Glomerular endothelial cell (primary cell): ENCODE results near the gene RRP1. TPM values are rescaled to one million over a fixed set of nuclear protein-coding genes. Genes with fewer than 3 reads are reported as not detected.

ENCODE experiments used
- DNase-seq: peaks from one replicate; pipeline ENCODE4 v3.0.0-alpha.2; 2011; ENCODE audit warnings: low read depth, low spot score; ENCODE audit errors: extremely low read depth
- total RNA-seq: library from RNA; depleted of rRNA; stranded (reverse); fragments of >200 nt; gene quantifications from 2 replicates; pipeline ENCODE4 v1.2.3, GENCODE V29; 2015

Gene RRP1
- total RNA-seq, 1 donor from 2014 or later, result 27.4 TPM

GRCh38 chr21:43758111-43758641, 31.2 kb upstream of the RRP1 start:
- no peak for DNase-seq

DNA sequence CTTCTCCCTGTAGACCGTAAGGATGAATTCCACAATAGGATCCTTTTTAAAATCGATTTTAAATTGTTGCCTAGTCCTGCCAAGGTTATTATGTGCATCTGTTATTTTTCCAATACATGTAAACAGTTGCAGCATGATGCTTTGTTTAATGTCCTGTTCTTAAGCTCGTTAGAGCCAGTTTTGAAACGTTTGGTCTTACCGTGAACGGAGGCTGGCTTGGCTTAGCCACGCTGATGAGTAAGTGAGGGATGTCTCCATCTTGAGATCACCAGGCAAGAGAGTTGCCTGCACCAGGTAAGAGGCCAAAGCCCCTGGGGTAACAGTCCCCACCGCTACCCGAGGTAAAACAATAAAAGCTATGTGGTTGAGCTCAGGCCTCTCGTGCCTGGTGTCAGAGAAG, 30.6 kb upstream of the RRP1 start:
- no peak for DNase-seq

- DNase-seq, result no peak
These were observed 29.7 kb upstream of the RRP1 start for GRCh38 chr21:43759651-43760050.

- no peak for DNase-seq
These were observed 28.9 kb upstream of the RRP1 start for GRCh38 chr21:43760391-43760958.

GRCh38 chr21:43761886-43762285, 27.5 kb upstream of the RRP1 start:
- DNase-seq, result no peak

DNA sequence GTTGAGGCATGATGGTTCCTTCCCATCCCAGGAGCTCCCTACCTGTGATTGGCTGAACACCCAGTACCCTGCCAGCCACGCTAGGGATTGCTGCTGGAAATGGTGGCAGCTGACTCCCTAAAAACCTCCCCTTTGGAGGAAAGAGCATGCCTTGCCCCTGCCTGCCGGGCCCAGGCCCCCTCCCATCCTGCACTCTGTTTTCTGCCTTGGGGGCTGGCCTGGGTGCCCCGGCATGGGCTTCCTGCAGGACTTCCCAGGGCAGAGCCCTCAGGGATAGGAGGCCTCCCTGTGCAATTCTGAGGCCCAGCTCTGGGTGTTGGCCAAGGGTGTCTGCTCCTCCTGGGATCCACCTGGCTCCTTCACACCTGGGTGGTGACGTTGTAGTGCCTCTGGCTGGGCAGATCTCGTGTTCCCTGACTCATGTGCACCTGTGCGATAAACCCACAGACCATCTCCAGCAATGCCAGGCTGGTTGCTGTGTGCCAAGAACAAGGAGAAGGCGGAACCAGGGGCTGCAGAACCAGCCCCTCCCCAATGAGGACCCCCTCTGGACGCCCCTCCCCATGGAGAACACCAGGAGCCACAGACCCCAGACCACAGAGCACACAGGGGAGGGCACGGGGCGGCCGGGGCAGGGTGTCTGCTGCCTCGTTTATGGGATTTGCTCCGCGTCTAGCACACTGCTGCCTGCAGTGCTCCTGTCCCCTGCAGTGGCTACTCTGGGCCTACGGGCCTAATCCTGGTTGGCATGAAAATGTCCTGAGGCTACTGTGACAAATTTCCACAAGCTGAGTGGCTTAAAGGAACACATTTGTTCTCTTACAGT, 26.9 kb upstream of the RRP1 start:
- no peak for DNase-seq

- DNase-seq, result no peak
These were observed 25.4 kb upstream of the RRP1 start for GRCh38 chr21:43763901-43764523.

- DNase-seq, result no peak
These were observed 24.5 kb upstream of the RRP1 start for GRCh38 chr21:43764576-43765495.

DNA sequence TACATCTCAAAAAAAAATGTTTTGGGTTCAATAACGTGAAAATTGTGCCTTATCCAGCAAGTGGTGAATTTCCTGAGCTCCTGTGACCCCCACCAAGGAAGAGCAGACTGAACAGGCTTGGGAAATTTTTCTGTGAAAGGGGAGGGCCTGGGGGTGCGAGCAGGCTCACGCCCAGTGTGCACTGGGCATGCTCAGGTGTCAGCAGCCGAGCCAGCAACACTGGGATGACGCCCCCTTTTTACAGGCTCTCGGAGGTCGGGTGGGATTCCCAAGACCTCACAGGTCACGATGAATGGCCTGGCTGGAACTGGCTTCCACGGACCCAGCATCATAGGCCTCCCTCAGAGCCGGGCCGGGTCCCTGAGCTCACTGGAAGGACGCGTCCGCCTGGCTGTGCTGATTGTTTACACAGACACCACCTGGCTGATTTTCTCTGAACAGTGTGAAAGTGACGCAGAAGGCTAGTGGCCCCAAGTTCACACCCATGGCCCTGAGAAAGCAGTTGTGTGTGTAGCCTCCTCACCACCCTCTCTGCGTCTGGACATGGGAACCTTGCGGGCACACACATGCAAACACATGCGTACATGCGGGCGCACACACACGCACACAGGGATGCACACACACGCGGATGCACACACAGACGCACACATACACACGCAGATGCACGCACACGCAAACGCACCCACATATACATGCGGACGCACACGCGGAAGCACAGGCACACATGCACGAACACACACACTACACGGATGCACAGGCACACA, 22.5 kb upstream of the RRP1 start:
- DNase-seq, result no peak

DNA sequence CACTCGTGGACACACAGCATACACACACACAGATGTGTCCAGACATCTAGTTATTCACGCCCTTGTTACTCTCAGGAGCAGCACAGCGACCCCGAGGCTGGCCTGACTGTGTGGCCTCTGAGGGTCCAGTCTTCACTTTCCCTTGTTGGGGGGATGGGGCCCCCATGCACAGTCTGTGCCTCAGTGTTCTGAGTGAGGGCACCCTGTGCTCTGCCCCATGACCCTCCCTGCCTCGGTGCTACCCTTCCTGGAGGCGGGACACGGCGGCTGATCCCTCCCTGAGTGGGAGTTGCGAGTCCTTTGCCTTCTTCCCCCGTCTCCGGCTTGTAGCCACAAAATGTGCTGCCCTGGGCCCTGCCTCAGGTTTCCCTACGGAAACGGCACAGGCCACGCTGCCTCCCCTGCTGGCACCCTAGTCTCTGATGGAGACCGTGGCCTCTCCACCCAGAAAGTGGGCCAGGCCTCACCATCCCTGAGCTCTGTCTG, 21.8 kb upstream of the RRP1 start:
- DNase-seq, result no peak

GRCh38 chr21:43767984-43768867, 21.2 kb upstream of the RRP1 start:
- DNase-seq, result no peak

DNA sequence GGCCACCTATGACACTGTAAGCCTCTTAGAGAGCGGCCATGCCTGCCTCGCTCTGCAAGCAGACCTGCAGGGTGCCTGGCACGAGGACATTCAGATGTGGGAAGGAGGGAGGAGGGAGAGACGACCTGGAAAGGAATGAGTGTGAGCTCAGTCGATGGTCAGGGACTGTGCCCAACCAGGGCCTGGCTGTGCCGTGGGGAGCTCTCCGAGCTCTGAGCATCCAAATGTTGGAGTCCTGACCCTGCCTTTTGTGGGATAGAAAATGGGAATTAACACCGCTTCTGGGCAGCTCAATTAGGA, 20.6 kb upstream of the RRP1 start:
- DNase-seq, result no peak

- no peak for DNase-seq
These were observed 19.9 kb upstream of the RRP1 start for GRCh38 chr21:43769325-43769958.

- DNase-seq, result no peak
These were observed 19.2 kb upstream of the RRP1 start for GRCh38 chr21:43770066-43770655.

- no peak for DNase-seq
These were observed 18.1 kb upstream of the RRP1 start for GRCh38 chr21:43771199-43771675.

DNA sequence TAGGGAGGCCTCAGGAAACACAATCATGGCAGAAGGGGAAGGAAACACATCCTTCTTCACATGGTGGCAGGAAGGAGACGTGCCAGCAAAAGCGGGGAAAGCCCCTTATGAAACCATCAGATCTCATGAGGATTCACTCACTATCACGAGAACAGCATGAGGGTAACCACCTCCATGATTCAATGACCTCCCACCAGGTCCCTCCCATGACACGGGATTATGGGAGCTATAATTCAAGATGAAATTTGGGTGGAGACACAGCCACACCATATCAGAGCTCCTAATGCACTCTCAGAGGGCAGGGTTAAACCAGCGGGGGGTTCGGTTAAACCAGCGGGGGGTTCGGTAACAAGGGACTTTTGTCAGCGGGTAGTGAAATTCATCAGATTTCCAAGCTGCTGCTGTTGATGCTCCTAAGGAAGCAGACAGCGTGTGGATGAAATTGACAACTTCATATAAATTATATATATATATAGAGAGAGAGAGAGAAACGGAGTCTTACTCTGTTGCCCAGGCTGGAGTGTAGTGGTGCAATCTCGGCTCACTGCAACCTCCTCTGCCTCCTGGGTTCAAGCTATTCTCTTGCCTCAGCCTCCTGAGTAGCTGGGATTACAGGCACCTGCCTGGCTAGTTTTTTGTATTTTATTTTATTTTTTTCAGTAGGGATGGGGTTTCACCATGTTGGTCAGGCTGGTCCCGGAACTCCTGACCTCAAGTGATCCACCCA, 17.5 kb upstream of the RRP1 start:
- no peak for DNase-seq

DNA sequence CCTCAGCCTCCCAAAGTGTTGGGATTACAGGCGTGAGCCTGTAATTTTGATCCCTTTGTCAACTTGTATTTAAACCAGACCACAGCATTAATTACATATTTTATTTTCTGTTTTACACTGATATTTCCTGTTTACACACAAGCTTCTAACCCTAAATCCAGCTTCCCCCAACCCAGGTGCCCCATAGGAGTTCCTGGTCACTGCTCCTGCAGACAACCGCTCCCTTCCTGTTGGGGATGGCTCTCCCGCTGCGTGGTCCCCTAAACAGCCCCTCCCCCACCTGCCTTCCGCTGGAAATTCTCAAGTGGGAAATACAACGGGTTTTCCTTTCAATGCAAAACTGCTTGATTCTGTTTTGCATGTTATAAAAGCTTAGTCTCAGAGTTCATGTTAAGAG, 17.0 kb upstream of the RRP1 start:
- DNase-seq, result no peak
